GM18505 (cell line): ENCODE data around the gene HABP2.

Experiments used
- ATAC-seq: cut with Tn5 transposase; IDR thresholded peaks from one replicate; pipeline ENCODE4 v1.9.1; 2021; ENCODE audit not compliant: unreplicated experiment
- POLR2A ChIP-seq: IDR thresholded peaks from 4 replicates; pipeline ENCODE4 v1.6.1; 2011; ENCODE audit warnings: borderline replicate concordance; ENCODE audit not compliant: insufficient read depth, insufficient read length; ENCODE audit errors: extremely low read depth

Gene HABP2

DNA sequence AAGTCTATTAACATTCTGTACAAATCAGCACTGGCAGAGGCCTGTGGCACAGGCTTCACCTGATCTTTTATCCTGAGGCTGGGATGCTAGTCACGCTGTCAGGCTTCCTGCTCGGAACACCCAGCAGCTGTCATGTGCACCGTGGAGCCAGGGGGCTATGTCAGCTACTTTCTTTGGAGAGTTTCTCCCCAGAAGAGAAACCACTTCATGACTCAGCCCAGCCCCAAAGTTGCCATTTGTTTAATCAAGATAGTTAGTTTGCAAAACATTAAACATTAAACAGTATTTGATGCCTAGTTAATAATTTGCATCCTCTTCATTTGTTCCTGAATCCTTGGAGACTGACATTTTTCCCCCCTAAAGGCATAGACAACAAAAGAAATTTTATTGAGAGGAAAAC lies at the start of gene HABP2:
Gene HABP2 (plus strand): TSS at position 353 of the 400 bp plus-strand sequence. CDS start 69 bp downstream, outside the sequence.
- ATAC-seq, result no peak
- no peak for TF ChIP-seq POLR2A

DNA sequence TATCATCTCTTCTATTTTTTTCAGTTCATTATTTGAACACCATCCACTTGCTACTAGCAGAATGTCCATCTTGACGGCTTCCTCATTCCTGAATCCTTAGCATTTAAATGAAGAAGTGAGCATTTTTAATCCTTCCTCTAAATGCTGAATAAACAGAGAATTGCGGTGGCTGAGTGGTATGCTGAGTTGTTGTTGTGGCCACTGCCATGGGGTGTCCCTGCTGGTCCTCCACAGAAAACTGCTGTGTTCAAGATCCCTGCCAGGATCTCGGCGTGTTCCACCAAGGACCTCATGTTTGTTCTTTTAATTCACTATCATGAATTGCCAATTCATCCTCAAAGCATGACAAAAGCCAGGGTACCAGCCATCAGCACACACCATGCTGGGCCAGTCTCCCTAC lies 48.9 kb upstream of the HABP2 start:
- no peak for ATAC-seq
- no peak for TF ChIP-seq POLR2A

DNA sequence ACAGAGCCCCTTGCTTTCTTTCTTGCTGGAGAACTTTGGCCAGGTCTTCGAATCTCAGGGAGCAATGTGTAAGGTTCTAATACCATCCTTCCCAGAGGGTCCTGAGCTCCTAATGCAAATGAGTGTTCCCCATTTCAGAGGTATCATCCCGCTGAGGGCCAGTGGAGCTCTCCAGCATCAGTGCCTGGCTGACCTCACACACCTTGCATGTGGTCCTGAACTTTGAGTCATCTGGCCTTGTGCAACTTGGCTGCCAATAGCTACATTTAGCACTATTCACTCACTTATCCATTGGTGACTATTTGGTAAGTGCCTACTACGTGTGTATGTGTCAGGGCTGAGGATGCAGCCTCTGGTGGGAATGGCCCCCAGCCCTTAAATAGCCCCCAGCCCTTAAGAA lies 48.4 kb upstream of the HABP2 start:
- ATAC-seq, result no peak
- no peak for TF ChIP-seq POLR2A

DNA sequence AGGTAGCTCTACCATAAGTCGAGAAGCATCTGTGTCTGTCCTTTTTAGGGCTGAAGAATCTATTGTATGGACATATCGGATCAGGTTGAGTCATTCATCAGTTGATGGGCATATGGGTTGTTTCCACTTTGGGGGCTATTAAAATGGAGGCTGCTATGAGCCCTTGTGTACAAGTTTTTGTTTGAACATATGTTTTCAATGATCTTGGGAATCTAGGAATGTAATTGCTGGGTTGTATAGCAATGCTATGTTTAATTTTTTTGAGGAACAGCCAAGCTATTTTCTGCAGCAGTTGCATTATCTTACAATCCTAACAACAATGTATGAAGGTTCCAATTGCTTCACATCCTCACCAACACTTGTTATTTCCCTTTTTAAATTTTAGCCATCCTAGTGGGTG lies 46.4 kb upstream of the HABP2 start:
- TF ChIP-seq POLR2A, result no peak
- ATAC-seq, result no peak

DNA sequence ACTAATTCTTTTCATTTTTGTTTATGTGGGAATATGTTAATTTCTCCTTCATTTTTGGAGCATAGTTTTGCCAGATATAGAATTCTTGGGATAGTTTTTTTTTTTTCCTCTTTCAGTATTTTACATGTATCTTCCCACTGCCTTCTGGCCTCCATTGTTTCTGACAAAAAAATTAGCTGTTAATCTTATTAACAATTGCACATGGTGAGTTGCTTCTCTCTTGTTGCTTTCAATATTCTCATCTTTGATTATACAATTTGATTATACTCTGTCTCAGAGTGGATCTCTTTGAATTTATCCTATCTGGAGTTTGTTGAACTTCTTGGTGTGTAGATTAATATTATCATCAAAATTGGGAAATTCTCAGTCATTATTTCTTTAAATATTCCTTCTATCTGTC lies 41.4 kb upstream of the HABP2 start:
- no peak for TF ChIP-seq POLR2A
- ATAC-seq, result no peak

DNA sequence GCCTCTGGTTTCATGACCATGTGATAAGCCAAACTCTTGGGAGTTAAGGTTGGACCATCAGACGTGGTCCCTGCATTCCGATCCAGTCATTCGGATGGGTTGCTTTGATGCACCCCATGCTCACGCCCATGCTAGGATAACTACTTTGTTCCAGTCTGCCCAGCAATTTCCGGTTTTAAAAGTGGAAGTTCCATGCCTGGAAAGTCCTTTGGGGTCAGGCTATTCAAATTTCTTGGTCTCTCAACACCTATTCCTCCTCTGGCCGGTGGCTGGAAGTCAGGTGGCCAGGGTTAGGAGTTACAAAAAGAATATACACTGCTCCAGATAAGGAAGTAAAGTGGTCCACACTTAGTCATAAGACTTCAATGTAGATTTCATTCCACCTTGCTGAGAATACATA lies 37.7 kb upstream of the HABP2 start:
- no peak for ATAC-seq
- TF ChIP-seq POLR2A, result no peak

DNA sequence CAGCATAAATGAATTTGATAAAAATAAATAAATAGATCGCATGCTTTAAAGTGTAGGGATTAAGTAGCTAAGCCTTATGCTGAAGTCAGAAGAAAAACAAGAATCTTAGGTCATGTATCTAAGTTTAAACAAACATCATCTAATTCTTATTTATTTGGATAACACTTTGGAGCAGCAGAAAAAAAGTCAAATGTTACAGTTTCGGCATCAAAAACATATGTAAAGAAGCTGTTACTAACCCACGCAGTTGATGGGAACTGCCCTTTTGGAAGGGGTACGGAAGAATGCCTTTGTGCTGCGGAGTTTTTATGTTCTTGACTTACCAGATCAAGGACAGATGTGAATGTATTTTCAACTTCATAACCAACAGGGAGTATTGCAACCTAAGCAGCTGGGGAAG lies 37.3 kb upstream of the HABP2 start:
- TF ChIP-seq POLR2A, result no peak
- no peak for ATAC-seq

DNA sequence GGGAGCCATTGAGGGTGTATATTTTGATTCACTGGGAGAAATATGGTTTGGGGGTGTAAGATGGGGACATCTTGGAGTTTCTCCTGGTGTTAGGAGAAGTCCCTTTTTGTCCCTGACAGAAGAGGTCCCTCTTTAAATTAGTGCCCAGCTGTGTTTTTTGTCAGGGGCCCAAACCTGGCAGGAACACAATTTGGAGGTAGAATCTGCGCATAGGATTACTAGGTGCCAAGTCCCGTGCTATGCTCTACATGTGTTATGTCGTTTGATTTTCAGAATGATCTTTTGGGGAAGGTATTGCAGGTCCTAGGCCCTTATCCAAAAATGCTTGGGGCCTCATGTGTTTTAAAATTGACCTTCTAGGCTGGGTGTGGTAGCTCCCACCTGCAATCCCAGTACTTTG lies 36.8 kb upstream of the HABP2 start:
- no peak for ATAC-seq

DNA sequence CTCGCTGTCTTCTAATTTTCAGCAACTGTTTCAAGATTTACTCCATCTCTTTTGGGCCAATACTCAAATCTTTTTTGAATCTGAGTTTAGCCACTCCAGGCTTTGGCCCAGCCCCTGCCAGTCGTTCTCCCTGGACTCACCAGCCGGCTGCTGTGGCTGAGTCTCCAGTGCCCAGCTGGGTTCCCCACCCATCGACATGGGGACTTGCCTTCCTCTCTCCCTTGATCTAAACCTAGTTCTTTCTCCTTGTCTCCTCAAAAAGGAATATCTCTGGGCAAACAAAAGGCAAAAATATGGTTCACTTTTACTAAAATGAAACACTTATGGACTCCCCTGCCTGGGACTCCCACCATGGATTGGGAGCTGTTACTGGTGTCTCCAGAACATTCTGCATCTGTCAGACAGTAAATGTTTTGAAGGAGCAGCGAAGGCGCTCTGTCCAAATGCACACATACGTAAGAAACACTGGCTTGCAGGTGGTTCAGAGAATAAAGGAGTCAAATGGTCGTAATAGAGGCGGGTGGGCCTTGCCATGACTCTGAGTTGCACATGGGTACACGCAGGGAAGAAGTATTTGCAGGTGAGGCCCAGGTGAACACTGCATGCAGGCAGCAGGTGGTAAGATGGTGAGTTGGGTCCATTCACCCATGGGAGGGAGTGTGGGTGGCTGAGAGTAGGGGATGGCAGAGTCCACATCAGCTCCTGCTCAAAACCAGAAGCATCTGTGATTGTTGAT lies 35.5 kb upstream of the HABP2 start:
- no peak for ATAC-seq
- TF ChIP-seq POLR2A, result no peak

More for the DNA sequence above, 36.8 kb upstream of the HABP2 start:
- no peak for TF ChIP-seq POLR2A

DNA sequence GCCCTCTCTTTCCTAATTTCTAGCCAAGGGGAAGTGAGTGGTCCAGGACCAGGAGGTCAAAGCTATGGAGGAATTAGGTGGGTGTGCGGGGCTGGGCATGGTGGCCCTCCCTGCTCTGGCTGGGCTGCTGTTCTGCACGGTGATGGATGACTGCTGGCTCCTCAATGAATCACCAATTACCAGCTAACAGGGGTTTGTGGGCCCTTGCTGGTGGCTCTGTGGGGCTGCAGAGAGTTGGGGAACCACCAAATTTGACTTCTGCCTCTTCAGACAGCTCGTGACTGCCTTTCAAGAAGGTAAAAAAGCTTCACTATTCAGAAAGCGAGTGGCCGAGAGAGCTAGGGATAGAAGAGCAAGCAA lies 35.0 kb upstream of the HABP2 start:
- TF ChIP-seq POLR2A, result no peak

DNA sequence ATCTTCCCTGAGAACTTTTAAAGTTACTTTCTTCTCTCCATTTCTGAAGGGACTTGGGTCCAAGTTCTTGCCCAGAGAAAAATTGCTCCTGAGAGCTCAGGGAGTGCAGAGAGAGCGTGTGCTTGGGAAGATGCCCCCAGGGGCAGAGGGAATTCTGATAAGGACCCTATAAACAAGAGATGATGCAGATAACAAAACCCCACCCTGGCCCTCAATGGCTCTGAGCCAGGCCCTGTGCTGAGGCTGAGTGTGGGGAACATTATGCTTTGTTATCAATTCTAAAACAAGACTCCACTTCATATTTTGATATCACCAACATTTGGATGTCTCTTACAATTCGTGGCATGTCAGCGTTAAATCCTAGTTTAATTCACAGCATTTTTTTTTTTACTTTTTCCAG lies 34.4 kb upstream of the HABP2 start:
- TF ChIP-seq POLR2A, result no peak
- ATAC-seq, result no peak

More for the DNA sequence above, 35.0 kb upstream of the HABP2 start:
- ATAC-seq, result no peak

DNA sequence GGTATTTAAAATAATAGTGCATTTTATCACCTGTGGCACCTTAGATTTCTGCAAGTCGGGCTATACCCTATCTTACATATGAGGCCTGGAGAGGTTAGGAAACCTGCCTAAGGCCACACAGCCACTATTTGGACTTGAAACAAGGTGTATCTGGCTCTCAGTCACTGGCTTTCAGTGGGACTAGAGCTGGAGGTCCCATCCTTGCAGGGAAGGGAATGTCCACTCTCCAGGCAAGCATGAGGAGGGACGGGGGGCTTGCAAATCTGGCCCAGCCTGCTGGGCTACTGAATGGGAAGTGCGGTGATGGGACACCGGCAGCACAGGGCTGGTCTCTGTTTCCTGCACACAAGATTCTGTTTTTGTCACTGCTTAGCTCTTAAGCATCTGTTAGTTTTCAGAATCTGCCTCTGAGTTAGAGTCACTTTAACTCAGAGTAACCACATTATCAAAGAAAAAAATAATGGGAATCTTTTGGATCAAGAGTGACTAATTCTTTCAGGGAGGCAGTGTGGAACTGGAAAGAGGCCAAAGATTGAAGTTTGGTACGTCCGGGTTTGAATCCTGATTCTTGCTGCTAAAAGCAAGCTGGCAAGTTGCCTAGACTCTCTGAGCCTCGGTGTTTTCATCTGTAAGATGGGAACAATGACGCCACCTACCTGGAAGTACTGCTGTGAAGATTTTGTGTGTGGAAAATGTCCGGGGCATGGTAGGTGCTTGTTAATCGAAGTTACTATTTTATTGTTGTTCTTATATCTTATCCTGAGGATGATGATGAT lies 33.8 kb upstream of the HABP2 start:
- TF ChIP-seq POLR2A, result no peak
- ATAC-seq, result no peak

DNA sequence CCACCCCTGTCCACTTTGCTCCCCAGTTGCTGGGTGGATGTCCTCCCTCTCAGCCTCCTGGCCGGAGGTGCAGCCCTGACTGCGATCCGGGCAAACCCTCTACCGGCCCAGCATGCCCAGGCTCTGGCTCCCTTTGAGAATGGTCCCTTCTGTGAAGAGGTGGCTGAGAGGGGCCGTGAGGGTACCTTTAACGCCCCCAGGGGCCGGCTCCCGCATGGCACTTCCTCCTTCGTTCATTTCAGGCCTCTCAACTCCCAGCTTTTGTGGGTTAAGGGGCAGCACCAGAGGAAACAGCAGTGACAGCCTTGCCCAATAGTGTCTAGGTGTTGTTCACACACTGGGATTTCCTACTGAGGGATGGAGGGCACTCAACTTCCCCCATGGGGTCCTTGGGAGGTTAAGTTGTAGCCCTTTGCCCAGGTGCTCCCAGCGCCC lies 33.2 kb upstream of the HABP2 start:
- no peak for TF ChIP-seq POLR2A
- ATAC-seq, result no peak

DNA sequence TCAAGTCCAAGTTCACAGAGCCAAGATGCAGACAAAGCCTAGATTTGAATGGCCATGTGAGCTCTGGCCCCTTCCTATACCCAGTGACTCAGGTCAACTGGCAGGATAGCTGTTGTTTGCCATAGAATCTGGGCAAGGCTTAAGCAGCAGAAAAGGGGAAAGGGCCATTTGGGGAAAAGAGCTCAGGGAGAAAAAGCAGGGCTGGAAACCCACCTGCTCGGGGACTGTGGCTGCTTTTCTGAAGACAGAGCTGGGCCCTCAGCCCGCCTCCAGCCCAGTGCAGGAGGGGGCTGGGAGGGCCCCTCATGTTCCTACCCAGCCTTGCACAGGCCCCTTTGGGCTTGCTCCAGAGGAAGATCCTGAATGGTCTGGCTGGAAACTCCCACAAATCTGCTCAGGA lies 32.6 kb upstream of the HABP2 start:
- TF ChIP-seq POLR2A, result no peak
- ATAC-seq, result no peak
